COLO668 (cell line): ENCODE results near the gene MYEF2.

Experiments
- DNase-seq: peaks from one replicate; lab custom pipeline; 2025; ENCODE audit not compliant: unreplicated experiment; lab: John Stamatoyannopoulos, UW

MYEF2 gene

DNA sequence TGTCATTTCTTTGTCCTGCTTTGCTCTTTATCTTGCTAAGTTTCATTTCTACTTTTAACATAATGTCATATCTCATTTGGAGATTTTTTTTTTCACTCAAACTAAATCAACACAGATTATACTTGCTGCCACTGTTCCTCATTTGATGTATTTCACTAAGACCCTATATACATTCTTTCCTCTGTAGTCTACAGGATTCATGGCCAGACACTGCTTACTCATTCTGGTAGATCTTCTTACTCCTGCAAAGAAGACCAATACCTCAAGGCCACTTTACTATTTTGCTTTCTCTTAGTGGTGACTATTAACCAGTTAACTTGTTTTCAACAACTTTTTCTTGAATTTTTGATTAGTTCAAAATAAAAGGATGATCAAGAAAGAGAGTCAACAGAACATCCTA, 30.7 kb downstream of the MYEF2 start:
- no peak for DNase-seq

DNA sequence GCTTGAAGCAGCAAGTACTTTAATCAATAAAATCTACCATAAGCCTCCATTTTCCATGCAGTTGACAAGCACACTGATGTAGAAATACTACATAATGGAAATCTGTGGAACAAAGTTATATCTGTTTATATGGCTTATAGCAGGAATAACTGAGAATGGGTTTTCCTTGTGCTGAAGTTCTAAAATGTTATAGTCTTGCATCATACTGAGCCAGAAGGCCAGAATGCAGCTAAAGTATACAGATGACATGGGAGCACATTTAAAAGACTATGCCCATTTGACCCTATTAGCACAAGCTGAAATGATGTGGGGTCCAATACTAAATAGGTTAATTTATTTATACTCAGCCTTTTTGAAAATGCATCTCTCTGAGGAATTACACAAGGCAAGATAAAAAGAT, 32.2 kb downstream of the MYEF2 start:
- no peak for DNase-seq

DNA sequence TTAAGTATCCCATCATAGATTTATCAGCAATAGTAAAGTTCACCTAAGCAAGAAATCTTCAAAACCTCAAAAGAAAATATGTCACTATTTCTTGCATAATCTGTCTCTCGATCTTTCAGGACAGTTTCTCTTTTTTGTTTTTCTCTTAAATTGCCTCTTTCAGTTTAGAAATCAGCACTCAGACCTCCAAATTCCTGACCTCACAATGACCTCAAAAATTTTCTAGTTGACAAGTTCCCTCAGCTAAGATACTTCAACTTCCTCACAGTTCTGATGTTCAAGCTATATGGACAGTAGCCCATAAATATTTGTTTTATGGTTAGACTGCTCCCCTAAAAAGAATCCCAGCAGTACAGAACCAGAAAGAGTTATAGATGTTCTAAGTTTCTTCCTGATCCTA, 33.2 kb downstream of the MYEF2 start:
- no peak for DNase-seq

- DNase-seq: no peak
Measured at GRCh38 chr15:48143856-48144255, 34.2 kb downstream of the MYEF2 start.

DNA sequence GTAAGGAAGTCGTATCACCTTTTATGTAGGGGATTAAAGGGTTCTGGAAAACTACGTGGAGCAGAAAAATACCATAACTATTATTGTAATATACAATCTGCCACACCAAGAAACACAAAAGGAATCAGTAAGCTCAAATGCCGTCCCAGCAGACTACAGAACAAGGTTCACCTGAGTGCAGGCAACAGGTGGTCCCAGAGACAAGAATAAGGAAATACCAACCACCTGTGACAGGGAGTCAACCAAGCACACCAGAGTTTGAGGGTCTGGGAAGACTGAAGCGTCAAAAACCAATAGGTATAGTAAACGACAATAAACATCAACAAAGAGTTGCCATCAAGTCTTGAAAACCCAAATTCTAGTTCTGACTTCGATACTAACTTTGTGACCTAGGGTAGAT, 45.2 kb downstream of the MYEF2 start:
- DNase-seq: no peak

GRCh38 chr15:48131324-48131723, 46.8 kb downstream of the MYEF2 start:
- no peak for DNase-seq

- no peak for DNase-seq
Measured at GRCh38 chr15:48126667-48127355, 51.3 kb downstream of the MYEF2 start.

- no peak for DNase-seq
Measured at GRCh38 chr15:48121849-48122248, 56.2 kb downstream of the MYEF2 start.

- no peak for DNase-seq
Measured at GRCh38 chr15:48120745-48121144, 57.4 kb downstream of the MYEF2 start, which contains the start of gene SLC24A5. TSS of gene SLC24A5 (plus strand) at chr15:48120990. CDS start at chr15:48121045, 55 bp downstream.

DNA sequence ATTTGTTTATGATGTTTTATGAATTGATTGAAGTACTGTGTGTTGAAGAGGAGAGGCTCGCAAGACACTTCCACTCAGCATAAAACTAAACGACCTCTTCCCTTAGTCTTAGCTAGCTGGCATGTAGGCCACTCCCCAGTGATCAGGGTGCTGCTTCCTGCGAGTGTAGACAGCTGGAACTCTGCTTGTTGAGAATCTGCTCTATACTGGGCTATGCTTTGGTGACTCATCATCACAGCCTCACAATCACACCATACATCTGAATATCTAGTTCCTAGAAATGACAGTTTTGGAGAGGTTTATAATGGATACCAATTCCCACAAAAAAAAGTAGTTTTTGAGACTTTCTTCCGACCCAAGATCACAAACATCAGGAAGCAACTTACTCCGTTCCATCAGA, 58.8 kb downstream of the MYEF2 start:
- DNase-seq: no peak

DNA sequence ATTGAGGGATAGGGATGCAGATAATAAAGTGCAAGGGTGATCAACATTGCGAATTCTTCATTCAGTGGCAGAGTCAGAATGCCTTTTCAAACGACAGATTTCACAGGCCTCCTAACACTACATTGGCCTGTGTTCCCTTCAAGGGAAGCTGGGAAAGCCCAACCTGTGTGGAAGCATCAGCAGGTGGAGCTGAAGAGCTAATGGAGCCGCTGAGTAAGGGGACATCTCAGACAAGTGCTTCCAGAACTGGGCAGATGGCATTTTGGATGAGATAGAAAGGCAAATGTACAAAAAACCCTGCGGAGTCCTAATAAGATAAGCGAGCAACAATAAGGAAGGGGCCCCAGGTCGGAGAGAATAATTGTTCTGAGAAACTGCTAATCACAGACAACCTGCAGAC, 65.9 kb downstream of the MYEF2 start:
- DNase-seq: peak; percentile 28

GRCh38 chr15:48109856-48110531, 68.1 kb downstream of the MYEF2 start:
- DNase-seq: no peak

GRCh38 chr15:48109212-48109611, 68.9 kb downstream of the MYEF2 start:
- DNase-seq: no peak

DNA sequence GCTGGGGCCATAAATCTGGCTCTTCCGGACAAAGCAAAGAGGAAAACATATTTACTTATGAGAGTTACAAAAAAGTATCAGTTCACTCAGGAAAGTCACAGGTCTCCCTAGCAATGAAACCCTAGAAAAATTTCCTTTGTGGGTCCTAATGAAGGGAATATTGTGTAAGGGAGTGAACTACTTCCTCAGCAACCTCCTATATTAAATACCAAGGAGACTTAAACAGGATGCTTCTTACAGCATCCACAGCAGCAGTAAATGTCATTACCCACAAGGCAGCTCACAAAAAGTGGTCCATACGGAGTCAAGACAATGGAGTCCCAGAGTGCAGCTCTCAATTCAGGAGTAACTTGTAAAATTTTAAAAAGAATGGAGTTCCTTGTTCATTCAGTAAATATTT, 72.2 kb downstream of the MYEF2 start:
- DNase-seq: no peak

GRCh38 chr15:48103647-48104046, 74.4 kb downstream of the MYEF2 start:
- DNase-seq: no peak

DNA sequence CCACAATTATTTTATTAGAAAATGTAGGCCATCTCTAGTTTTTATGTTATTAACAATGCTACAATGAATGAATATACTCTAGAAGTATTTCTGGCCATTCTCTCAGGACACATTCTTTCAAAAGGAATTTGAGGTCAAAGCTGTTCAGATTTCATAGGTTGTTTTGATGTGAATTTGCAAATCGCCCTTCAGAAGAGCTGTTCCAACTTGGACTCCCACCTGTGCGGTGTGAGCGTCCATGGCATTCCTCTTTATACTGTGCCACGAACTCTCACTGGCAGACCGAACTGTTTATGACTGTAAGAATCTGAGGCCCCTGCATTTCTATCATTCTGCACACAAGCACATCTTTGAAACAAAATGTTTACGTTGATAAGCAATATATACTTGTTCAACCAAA, 75.9 kb downstream of the MYEF2 start:
- DNase-seq: no peak

DNA sequence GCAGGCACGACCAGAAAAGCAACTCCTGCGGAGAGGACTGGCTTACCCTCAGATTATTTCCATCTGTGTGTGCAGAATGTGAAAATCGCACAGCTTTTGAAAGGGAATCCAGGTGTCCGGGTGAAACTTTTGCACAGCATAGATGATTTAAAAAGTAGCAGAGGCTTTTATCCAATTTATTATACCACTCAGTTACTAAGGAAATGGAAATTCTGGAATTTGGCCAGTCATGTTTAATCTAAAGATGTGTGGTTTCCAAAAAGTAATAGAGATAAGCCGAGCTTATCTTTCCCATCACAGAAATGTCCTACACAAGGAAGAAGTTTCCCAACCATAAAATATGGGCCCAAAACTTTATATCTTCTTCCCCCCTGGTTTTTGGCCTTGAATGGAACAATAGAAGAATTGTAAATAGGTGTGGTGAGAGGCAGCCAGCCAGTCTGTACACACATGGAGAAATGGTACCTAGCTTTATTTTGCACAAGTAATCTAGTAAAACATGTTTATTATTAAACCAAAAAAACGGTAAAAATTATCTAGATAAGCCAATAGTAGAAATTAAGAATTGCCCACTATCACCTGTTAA, 76.6 kb downstream of the MYEF2 start:
- no peak for DNase-seq

DNA sequence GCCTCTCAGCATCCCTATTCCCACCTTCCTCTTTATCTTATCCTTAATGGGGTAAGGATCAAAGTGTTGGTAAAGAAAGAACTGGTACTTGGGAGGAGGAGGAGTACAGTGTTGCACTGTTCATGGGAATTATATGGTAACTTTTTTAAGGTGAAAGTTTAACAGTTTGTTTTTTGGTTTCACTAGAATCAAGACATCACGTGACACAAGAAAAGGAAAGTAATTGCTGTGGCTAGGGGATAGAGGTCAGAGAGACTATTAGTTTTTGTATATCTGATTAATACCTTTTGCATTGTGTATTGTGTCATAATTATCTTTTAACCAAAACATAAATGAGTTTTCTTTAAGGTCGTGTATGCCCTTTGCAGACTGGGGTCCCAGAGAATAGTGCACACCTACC, 80.8 kb downstream of the MYEF2 start:
- no peak for DNase-seq

- no peak for DNase-seq
Measured at GRCh38 chr15:48096813-48097212, 81.3 kb downstream of the MYEF2 start.

GRCh38 chr15:48096355-48096786, 81.7 kb downstream of the MYEF2 start:
- no peak for DNase-seq

DNA sequence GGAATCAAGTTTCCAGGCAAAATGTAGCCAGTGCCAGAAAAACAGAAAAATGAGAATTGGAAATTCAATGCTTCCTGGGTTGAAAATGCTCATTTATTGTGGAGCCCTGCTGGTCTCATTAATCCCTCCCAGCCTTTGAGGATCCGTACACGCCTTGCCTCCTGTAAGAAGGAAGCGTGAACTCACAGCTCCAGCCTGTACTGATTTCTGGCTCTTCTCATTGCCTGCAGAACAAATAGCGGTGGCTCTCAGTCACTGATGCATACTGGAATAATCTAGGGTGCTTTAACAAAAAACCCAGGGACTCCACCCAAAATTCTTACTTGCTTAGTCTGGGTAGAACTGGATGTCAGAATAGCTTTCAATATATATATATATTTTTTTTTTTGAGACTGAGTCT, 86.6 kb downstream of the MYEF2 start:
- DNase-seq: no peak

- no peak for DNase-seq
Measured at GRCh38 chr15:48090666-48091065, 87.4 kb downstream of the MYEF2 start.
